HepG2 (cell line): ENCODE data around the gene ARGLU1. TPM values are rescaled to one million over a fixed set of nuclear protein-coding genes. Genes with fewer than 3 reads are reported as not detected.

ENCODE experiments used
- BRD4 ChIP-seq: sonication (generic); formaldehyde crosslinking; IDR thresholded peaks from 2 replicates; pipeline ENCODE4 v1.4.0; 2020; ENCODE audit warnings: missing genetic modification reagents
- DMTF1 ChIP-seq: sonication (generic); formaldehyde crosslinking; IDR thresholded peaks from 2 replicates; pipeline ENCODE4 v1.4.0; 2020; ENCODE audit warnings: mild to moderate bottlenecking, missing genetic modification reagents
- HDAC2 ChIP-seq: sonication (generic); formaldehyde crosslinking; IDR thresholded peaks from 2 replicates; pipeline ENCODE4 v1.4.0; 2020; ENCODE audit warnings: missing genetic modification reagents
- MTA3 ChIP-seq: sonication (generic); formaldehyde crosslinking; IDR thresholded peaks from 2 replicates; pipeline ENCODE4 v1.4.0; 2020; ENCODE audit warnings: missing genetic modification reagents
- MXD4 ChIP-seq: IDR thresholded peaks from 2 replicates; pipeline ENCODE4 v1.6.1; 2016; ENCODE audit warnings: mild to moderate bottlenecking, missing biosample characterization, missing genetic modification reagents
- NFE2 ChIP-seq: sonication (generic); formaldehyde crosslinking; IDR thresholded peaks from 2 replicates; pipeline ENCODE4 v1.4.0; 2020; ENCODE audit warnings: missing genetic modification reagents
- NR2F1 ChIP-seq, 2 experiments: fragments of 450-650 bp in 1 of 2; formaldehyde crosslinking in 1 of 2; IDR thresholded peaks; 2 replicates each; pipeline versions ENCODE4 v1.5.0 to v1.6.1; 2016 to 2020; ENCODE audit warnings: mild to moderate bottlenecking in 1 of 2, missing compliant biosample characterization in 1 of 2, missing genetic modification reagents in 1 of 2, moderate library complexity in 1 of 2
- POLR2AphosphoS2 ChIP-seq: IDR thresholded peaks from 2 replicates; pipeline ENCODE4 v1.6.1; 2011; ENCODE audit warnings: low read depth, low read length, improper control_type of control experiment
- SAP130 ChIP-seq: IDR thresholded peaks from 2 replicates; pipeline ENCODE4 v1.6.1; 2016; ENCODE audit warnings: low read depth
- SP4 ChIP-seq: sonication (generic); formaldehyde crosslinking; IDR thresholded peaks from 2 replicates; pipeline ENCODE4 v1.8.1; 2023; ENCODE audit warnings: mild to moderate bottlenecking, missing genetic modification reagents
- TBP ChIP-seq: sonication (generic); formaldehyde crosslinking; IDR thresholded peaks from 2 replicates; pipeline ENCODE4 v1.5.0; 2020; ENCODE audit warnings: missing genetic modification reagents
- TIGD3 ChIP-seq: sonication (generic); formaldehyde crosslinking; IDR thresholded peaks from 2 replicates; pipeline ENCODE4 v1.5.1; 2020; ENCODE audit warnings: mild to moderate bottlenecking, missing genetic modification reagents, borderline replicate concordance
- ZMYM2 ChIP-seq: sonication (generic); formaldehyde crosslinking; IDR thresholded peaks from 2 replicates; pipeline ENCODE4 v1.8.0; 2022; ENCODE audit warnings: mild to moderate bottlenecking, missing genetic modification reagents
- ZNF326 ChIP-seq: sonication (generic); formaldehyde crosslinking; IDR thresholded peaks from 2 replicates; pipeline ENCODE4 v1.4.0; 2020; ENCODE audit warnings: missing genetic modification reagents, borderline replicate concordance
- ZNF343 ChIP-seq: sonication (generic); formaldehyde crosslinking; IDR thresholded peaks from 2 replicates; pipeline ENCODE4 v1.4.0; 2020; ENCODE audit warnings: mild to moderate bottlenecking, missing genetic modification reagents
- ZNF451 ChIP-seq: sonication (generic); formaldehyde crosslinking; IDR thresholded peaks from 2 replicates; pipeline ENCODE4 v1.5.0; 2020; ENCODE audit warnings: mild to moderate bottlenecking, missing genetic modification reagents
- ZNF589 ChIP-seq: sonication (generic); formaldehyde crosslinking; conservative IDR thresholded peaks from 2 replicates; pipeline ENCODE4 v1.8.0; 2022; ENCODE audit warnings: mild to moderate bottlenecking, moderate library complexity, missing genetic modification reagents
- ZNF605 ChIP-seq: sonication (generic); formaldehyde crosslinking; IDR thresholded peaks from 2 replicates; pipeline ENCODE4 v1.8.0; 2022; ENCODE audit warnings: mild to moderate bottlenecking, missing genetic modification reagents
- polyA plus RNA-seq, 8 experiments: library from polyadenylated mRNA; depleted of rRNA in 3 of 8; stranded (reverse) in 7 of 8; unstranded in 1 of 8; fragments of >200 nt; fragmentation: Illumina TruSeq in 4 of 8; extraction: Trizol in 4 of 8; gene quantifications; 2 replicates each; pipeline versions ENCODE4 v1.2.1 to v1.2.3, GENCODE V29; 2011 to 2016; ENCODE audit warnings: low read depth in 4 of 8, missing spikeins in 1 of 8, mixed read lengths in 1 of 8; ENCODE audit not compliant: insufficient read depth in 1 of 8
- total RNA-seq, 5 experiments: library from RNA; depleted of rRNA; stranded (reverse); fragments of >200 nt; fragmentation: Illumina TruSeq; extraction: Trizol; gene quantifications; 2 replicates each; pipeline ENCODE4 v1.2.3, GENCODE V29; 2016; ENCODE audit warnings: low read depth in 1 of 5
- TF ChIP-seq, protein P1 (sequence below): sonication (generic); formaldehyde crosslinking; conservative IDR thresholded peaks from 2 replicates; pipeline ENCODE4 v1.5.0; 2020; ENCODE audit warnings: missing genetic modification reagents
- TF ChIP-seq, protein P2 (sequence below): sonication (generic); formaldehyde crosslinking; IDR thresholded peaks from 2 replicates; pipeline ENCODE4 v1.4.0; 2020; ENCODE audit warnings: missing genetic modification reagents
- TF ChIP-seq, protein P3 (sequence below): sonication (generic); formaldehyde crosslinking; IDR thresholded peaks from 2 replicates; pipeline ENCODE4; 2020; ENCODE audit warnings: missing genetic modification reagents, mild to moderate bottlenecking, borderline replicate concordance

ARGLU1 gene
- total and polyA plus RNA-seq, 2 of the 13 experiments (the other 11 are each of a cell fraction or from before 2014, with no cell fraction given), result 47.1 to 70.6 TPM

- TF ChIP-seq ZNF605 (CRISPR knock-in tag) (0 out of 2 replicates have a peak, but pooled peaks have one; percentile 55), TBP (CRISPR knock-in tag) (no peak), NFE2 (no peak), ZNF343 (0 out of 2 replicates have a peak, but pooled peaks have one; percentile 8), BRD4 (CRISPR knock-in tag) (no peak), MTA3 (CRISPR knock-in tag) (no peak), TIGD3 (no peak), HDAC2 (CRISPR knock-in tag) (no peak), ZNF589 (CRISPR knock-in tag) (no peak), ZMYM2 (no peak), NR2F1 (CRISPR knock-in tag; IDR thresholded peaks at IDR 0.05) (no peak), POLR2AphosphoS2 (no peak), SAP130 (CRISPR knock-in tag) (peak; percentile 27; the same call in 1 of the 2 replicates), DMTF1 (no peak), ZNF326 (CRISPR knock-in tag) (no peak), ZNF451 (no peak), SP4 (no peak), MXD4 (CRISPR knock-in tag) (no peak)
- TF ChIP-seq, protein P1, sequence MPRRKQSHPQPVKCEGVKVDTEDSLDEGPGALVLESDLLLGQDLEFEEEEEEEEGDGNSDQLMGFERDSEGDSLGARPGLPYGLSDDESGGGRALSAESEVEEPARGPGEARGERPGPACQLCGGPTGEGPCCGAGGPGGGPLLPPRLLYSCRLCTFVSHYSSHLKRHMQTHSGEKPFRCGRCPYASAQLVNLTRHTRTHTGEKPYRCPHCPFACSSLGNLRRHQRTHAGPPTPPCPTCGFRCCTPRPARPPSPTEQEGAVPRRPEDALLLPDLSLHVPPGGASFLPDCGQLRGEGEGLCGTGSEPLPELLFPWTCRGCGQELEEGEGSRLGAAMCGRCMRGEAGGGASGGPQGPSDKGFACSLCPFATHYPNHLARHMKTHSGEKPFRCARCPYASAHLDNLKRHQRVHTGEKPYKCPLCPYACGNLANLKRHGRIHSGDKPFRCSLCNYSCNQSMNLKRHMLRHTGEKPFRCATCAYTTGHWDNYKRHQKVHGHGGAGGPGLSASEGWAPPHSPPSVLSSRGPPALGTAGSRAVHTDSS, result no peak
- TF ChIP-seq, protein P2, sequence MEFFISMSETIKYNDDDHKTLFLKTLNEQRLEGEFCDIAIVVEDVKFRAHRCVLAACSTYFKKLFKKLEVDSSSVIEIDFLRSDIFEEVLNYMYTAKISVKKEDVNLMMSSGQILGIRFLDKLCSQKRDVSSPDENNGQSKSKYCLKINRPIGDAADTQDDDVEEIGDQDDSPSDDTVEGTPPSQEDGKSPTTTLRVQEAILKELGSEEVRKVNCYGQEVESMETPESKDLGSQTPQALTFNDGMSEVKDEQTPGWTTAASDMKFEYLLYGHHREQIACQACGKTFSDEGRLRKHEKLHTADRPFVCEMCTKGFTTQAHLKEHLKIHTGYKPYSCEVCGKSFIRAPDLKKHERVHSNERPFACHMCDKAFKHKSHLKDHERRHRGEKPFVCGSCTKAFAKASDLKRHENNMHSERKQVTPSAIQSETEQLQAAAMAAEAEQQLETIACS (CRISPR knock-in tag), result no peak
- TF ChIP-seq, protein P3, sequence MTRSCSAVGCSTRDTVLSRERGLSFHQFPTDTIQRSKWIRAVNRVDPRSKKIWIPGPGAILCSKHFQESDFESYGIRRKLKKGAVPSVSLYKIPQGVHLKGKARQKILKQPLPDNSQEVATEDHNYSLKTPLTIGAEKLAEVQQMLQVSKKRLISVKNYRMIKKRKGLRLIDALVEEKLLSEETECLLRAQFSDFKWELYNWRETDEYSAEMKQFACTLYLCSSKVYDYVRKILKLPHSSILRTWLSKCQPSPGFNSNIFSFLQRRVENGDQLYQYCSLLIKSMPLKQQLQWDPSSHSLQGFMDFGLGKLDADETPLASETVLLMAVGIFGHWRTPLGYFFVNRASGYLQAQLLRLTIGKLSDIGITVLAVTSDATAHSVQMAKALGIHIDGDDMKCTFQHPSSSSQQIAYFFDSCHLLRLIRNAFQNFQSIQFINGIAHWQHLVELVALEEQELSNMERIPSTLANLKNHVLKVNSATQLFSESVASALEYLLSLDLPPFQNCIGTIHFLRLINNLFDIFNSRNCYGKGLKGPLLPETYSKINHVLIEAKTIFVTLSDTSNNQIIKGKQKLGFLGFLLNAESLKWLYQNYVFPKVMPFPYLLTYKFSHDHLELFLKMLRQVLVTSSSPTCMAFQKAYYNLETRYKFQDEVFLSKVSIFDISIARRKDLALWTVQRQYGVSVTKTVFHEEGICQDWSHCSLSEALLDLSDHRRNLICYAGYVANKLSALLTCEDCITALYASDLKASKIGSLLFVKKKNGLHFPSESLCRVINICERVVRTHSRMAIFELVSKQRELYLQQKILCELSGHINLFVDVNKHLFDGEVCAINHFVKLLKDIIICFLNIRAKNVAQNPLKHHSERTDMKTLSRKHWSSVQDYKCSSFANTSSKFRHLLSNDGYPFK (CRISPR knock-in tag), result no peak
Measured at GRCh38 chr13:106536244-106537034, 31.5 kb downstream of the ARGLU1 start (continued).
